Inferior parietal cortex (tissue), 1 donor: ENCODE results near the gene KLHL13.
"Not testable (repeated sequence)": the region's sequence is repeated elsewhere in the genome, so short reads cannot be mapped to it uniquely, and the experiment has no call there.

Source experiments
- DNase-seq: peaks from one replicate; pipeline ENCODE4 v3.0.0-alpha.2; 2016; ENCODE audit errors: extremely low spot score

Gene KLHL13

GRCh38 chrX:118116713-118117550 lies at the start of gene KLHL13:
KLHL13 (minus strand) TSS chrX:118116810; CDS start chrX:118028473, 88,337 bp downstream.
- DNase-seq: peak; percentile 7

GRCh38 chrX:118164138-118164537 lies 47.5 kb upstream of the KLHL13 start:
- no peak for DNase-seq

- DNase-seq: no peak
Measured at GRCh38 chrX:118156953-118157608, 40.5 kb upstream of the KLHL13 start.

GRCh38 chrX:118156254-118156952 lies 39.8 kb upstream of the KLHL13 start:
- no peak for DNase-seq

- DNase-seq: no peak
Measured at GRCh38 chrX:118153270-118153669, 36.7 kb upstream of the KLHL13 start.

- no peak for DNase-seq
Measured at GRCh38 chrX:118152721-118153120, 36.1 kb upstream of the KLHL13 start.

GRCh38 chrX:118148737-118149136 lies 32.1 kb upstream of the KLHL13 start:
- no peak for DNase-seq

GRCh38 chrX:118147771-118148170 lies 31.2 kb upstream of the KLHL13 start:
- DNase-seq: not testable (repeated sequence)

GRCh38 chrX:118143578-118143977 lies 27.0 kb upstream of the KLHL13 start:
- no peak for DNase-seq

GRCh38 chrX:118131336-118131735 lies 14.7 kb upstream of the KLHL13 start:
- DNase-seq: no peak

GRCh38 chrX:118129681-118130080 lies 13.1 kb upstream of the KLHL13 start:
- no peak for DNase-seq

- no peak for DNase-seq
Measured at GRCh38 chrX:118128724-118129123, 12.1 kb upstream of the KLHL13 start.

GRCh38 chrX:118126286-118126685 lies 9.7 kb upstream of the KLHL13 start:
- no peak for DNase-seq

- DNase-seq: not testable (repeated sequence)
Measured at GRCh38 chrX:118124243-118124642, 7.6 kb upstream of the KLHL13 start.

- DNase-seq: no peak
Measured at GRCh38 chrX:118117741-118118140, 1.1 kb upstream of the KLHL13 start.

GRCh38 chrX:118115953-118116712 lies 477 bp downstream of the KLHL13 start:
- DNase-seq: peak; percentile 3

- peak; percentile 2 for DNase-seq
Measured at GRCh38 chrX:118114971-118115370, 1.6 kb downstream of the KLHL13 start.

GRCh38 chrX:118109065-118109464 lies 7.5 kb downstream of the KLHL13 start:
- no peak for DNase-seq

GRCh38 chrX:118108304-118108703 lies 8.3 kb downstream of the KLHL13 start:
- no peak for DNase-seq

GRCh38 chrX:118100091-118100490 lies 16.5 kb downstream of the KLHL13 start:
- DNase-seq: no peak

GRCh38 chrX:118088084-118088483 lies 28.5 kb downstream of the KLHL13 start:
- no peak for DNase-seq

- DNase-seq: no peak
Measured at GRCh38 chrX:118074196-118074595, 42.4 kb downstream of the KLHL13 start.
